HepG2 (cell line): ENCODE results near the gene SLC15A3. TPM values are rescaled to one million over a fixed set of nuclear protein-coding genes. Genes with fewer than 3 reads are reported as not detected.
A peak's percentile ranks its signal among the peaks of the same experiment; 100 is the strongest.

Experiments
- BRF2 ChIP-seq: sonication (generic); formaldehyde crosslinking; IDR thresholded peaks from 2 replicates; pipeline ENCODE4 v1.8.1; 2022; ENCODE audit warnings: mild to moderate bottlenecking, missing genetic modification reagents
- HBP1 ChIP-seq: IDR thresholded peaks from 2 replicates; pipeline ENCODE4 v1.6.1; 2016; ENCODE audit warnings: low read depth, control low read depth
- HNRNPH1 ChIP-seq: fragments of 200-400 bp; formaldehyde crosslinking; optimal IDR thresholded peaks from 2 replicates; pipeline ENCODE3; 2017; ENCODE audit warnings: mild to moderate bottlenecking, low read depth, low read length
- KDM4B ChIP-seq: sonication (generic); formaldehyde crosslinking; IDR thresholded peaks from 2 replicates; pipeline ENCODE4 v1.4.0; 2020; ENCODE audit warnings: missing genetic modification reagents
- MTERF4 ChIP-seq: sonication (generic); formaldehyde crosslinking; IDR thresholded peaks from 2 replicates; pipeline ENCODE4 v1.8.0; 2023; ENCODE audit warnings: mild to moderate bottlenecking, missing genetic modification reagents
- NR2F2 ChIP-seq: IDR thresholded peaks from 2 replicates; pipeline ENCODE4 v1.6.1; 2012; ENCODE audit warnings: low read depth, inconsistent platforms, borderline replicate concordance
- RFXAP ChIP-seq: sonication (generic); formaldehyde crosslinking; IDR thresholded peaks from 2 replicates; pipeline ENCODE4 v1.4.0; 2020; ENCODE audit warnings: missing genetic modification reagents, borderline replicate concordance
- SIX4 ChIP-seq: sonication (generic); formaldehyde crosslinking; IDR thresholded peaks from 2 replicates; pipeline ENCODE4 v1.4.0; 2020; ENCODE audit warnings: missing genetic modification reagents
- SNAPC4 ChIP-seq: sonication (generic); formaldehyde crosslinking; IDR thresholded peaks from 2 replicates; pipeline ENCODE4 v1.4.0; 2020; ENCODE audit warnings: mild to moderate bottlenecking, missing genetic modification reagents
- SP2 ChIP-seq: sonication (generic); formaldehyde crosslinking; IDR thresholded peaks from 2 replicates; pipeline ENCODE4 v1.5.1; 2020; ENCODE audit warnings: mild to moderate bottlenecking, missing genetic modification reagents
- TCF7 ChIP-seq: sonication (generic); IDR thresholded peaks from 2 replicates; pipeline ENCODE4 v1.6.1; 2016; ENCODE audit warnings: antibody characterized with exemption, low read depth
- TGIF2 ChIP-seq: IDR thresholded peaks from 2 replicates; pipeline ENCODE4 v1.6.1; 2016; ENCODE audit warnings: control low read depth, missing compliant biosample characterization
- TRAFD1 ChIP-seq: sonication (generic); formaldehyde crosslinking; IDR thresholded peaks from 2 replicates; pipeline ENCODE4 v1.5.1; 2020; ENCODE audit warnings: missing genetic modification reagents, mild to moderate bottlenecking, borderline replicate concordance
- ZNF709 ChIP-seq: sonication (generic); formaldehyde crosslinking; IDR thresholded peaks from 2 replicates; pipeline ENCODE4 v1.5.0; 2020; ENCODE audit warnings: mild to moderate bottlenecking, missing genetic modification reagents
- ZNF713 ChIP-seq: sonication (generic); formaldehyde crosslinking; IDR thresholded peaks from 2 replicates; pipeline ENCODE4 v1.4.0; 2020; ENCODE audit warnings: mild to moderate bottlenecking, missing genetic modification reagents
- ZNF770 ChIP-seq: sonication (generic); formaldehyde crosslinking; IDR thresholded peaks from 2 replicates; pipeline ENCODE4 v1.5.0; 2020; ENCODE audit warnings: mild to moderate bottlenecking, missing genetic modification reagents
- polyA plus RNA-seq, 8 experiments: library from polyadenylated mRNA; depleted of rRNA in 3 of 8; stranded (reverse) in 7 of 8; unstranded in 1 of 8; fragments of >200 nt; fragmentation: Illumina TruSeq in 4 of 8; extraction: Trizol in 4 of 8; gene quantifications; 2 replicates each; pipeline versions ENCODE4 v1.2.1 to v1.2.3, GENCODE V29; 2011 to 2016; ENCODE audit warnings: low read depth in 4 of 8, missing spikeins in 1 of 8, mixed read lengths in 1 of 8; ENCODE audit not compliant: insufficient read depth in 1 of 8
- total RNA-seq, 5 experiments: library from RNA; depleted of rRNA; stranded (reverse); fragments of >200 nt; fragmentation: Illumina TruSeq; extraction: Trizol; gene quantifications; 2 replicates each; pipeline ENCODE4 v1.2.3, GENCODE V29; 2016; ENCODE audit warnings: low read depth in 1 of 5

SLC15A3 gene
- total and polyA plus RNA-seq, 2 of the 13 experiments (the other 11 are each of a cell fraction or from before 2014, with no cell fraction given) = 0.45 to 0.77 TPM

- no peak for TF ChIP-seq SNAPC4 (CRISPR knock-in tag)
- no peak for TF ChIP-seq ZNF713 (CRISPR knock-in tag)
- 0 out of 2 replicates have a peak, but pooled peaks have one; percentile 39 for TF ChIP-seq TGIF2 (CRISPR knock-in tag)
- no peak for TF ChIP-seq ZNF770 (CRISPR knock-in tag)
- 0 out of 2 replicates have a peak, but pooled peaks have one; percentile 58 for TF ChIP-seq HBP1 (CRISPR knock-in tag)
- TF ChIP-seq ZNF709 = no peak
- no peak for TF ChIP-seq SIX4 (CRISPR knock-in tag)
- TF ChIP-seq SP2 = peak; percentile 33
- TF ChIP-seq KDM4B (CRISPR knock-in tag) = no peak
- no peak for TF ChIP-seq TRAFD1 (CRISPR knock-in tag)
- TF ChIP-seq MTERF4 = no peak
- TF ChIP-seq TCF7 = no peak
- TF ChIP-seq NR2F2 = no peak
- TF ChIP-seq BRF2 (CRISPR knock-in tag) = 0 out of 2 replicates have a peak, but pooled peaks have one; percentile 30
- TF ChIP-seq HNRNPH1 = no peak
- TF ChIP-seq RFXAP = peak; percentile 75; the same call in 1 of the 2 replicates
Measured at GRCh38 chr11:60924110-60924905, 27.7 kb downstream of the SLC15A3 start, which contains the start of gene TMEM132A (continued).
